GM21529 (cell line): ENCODE data around the gene TMEM238.

ENCODE experiments used
- ATAC-seq: cut with Tn5 transposase; IDR thresholded peaks from one replicate; pipeline ENCODE4 v1.9.1; 2021; ENCODE audit not compliant: unreplicated experiment

TMEM238 gene

GRCh38 chr19:55358943-55359908 is 24.9 kb downstream of the TMEM238 start:
- ATAC-seq, result no peak

- ATAC-seq, result no peak
Measured at GRCh38 chr19:55358493-55358892, 25.6 kb downstream of the TMEM238 start.

GRCh38 chr19:55355213-55355821 is 28.8 kb downstream of the TMEM238 start:
- no peak for ATAC-seq

GRCh38 chr19:55354698-55355212 is 29.3 kb downstream of the TMEM238 start, which contains the start of gene COX6B2:
TSS of gene COX6B2 (minus strand) at chr19:55354719. CDS start at chr19:55354521, 198 bp downstream.
- ATAC-seq, result no peak

GRCh38 chr19:55353803-55354697 is 30.0 kb downstream of the TMEM238 start:
- ATAC-seq, result no peak

- ATAC-seq, result no peak
Measured at GRCh38 chr19:55353356-55353802, 30.7 kb downstream of the TMEM238 start.

- ATAC-seq, result no peak
Measured at GRCh38 chr19:55352549-55353145, 31.4 kb downstream of the TMEM238 start.

- no peak for ATAC-seq
Measured at GRCh38 chr19:55352040-55352439, 32.1 kb downstream of the TMEM238 start.

- no peak for ATAC-seq
Measured at GRCh38 chr19:55350620-55351315, 33.3 kb downstream of the TMEM238 start.

- no peak for ATAC-seq
Measured at GRCh38 chr19:55348317-55349034, 35.6 kb downstream of the TMEM238 start.

GRCh38 chr19:55347442-55348009 is 36.6 kb downstream of the TMEM238 start:
- ATAC-seq, result no peak

- no peak for ATAC-seq
Measured at GRCh38 chr19:55346725-55347441, 37.2 kb downstream of the TMEM238 start.

GRCh38 chr19:55345818-55346724 is 38.0 kb downstream of the TMEM238 start:
- ATAC-seq, result no peak

- no peak for ATAC-seq
Measured at GRCh38 chr19:55345101-55345817, 38.8 kb downstream of the TMEM238 start.

- no peak for ATAC-seq
Measured at GRCh38 chr19:55344444-55344843, 39.6 kb downstream of the TMEM238 start.
